Activated CD4-positive, alpha-beta T cell treated with anti-CD3 and anti-CD28 coated beads, Interleukin-2, amount 50 U/mL, for 1 hour (primary cell): Measurements from ENCODE around the gene ERCC5.

Experiments
- DNase-seq: peaks from one replicate; pipeline ENCODE4 v3.0.0-alpha.2; 2020

Gene ERCC5

GRCh38 chr13:102845630-102846260, at the start of gene ERCC5:
Gene ERCC5 (plus strand): TSS chr13:102846032. CDS start chr13:102846267, 235 bp downstream.
- DNase-seq: peak; percentile 96

GRCh38 chr13:102798581-102799425, 47.0 kb upstream of the ERCC5 start, which contains the start of the genes BIVM and POGLUT2:
Gene BIVM (plus strand): TSS chr13:102799119. CDS start chr13:102807268, 8,149 bp downstream.
Gene POGLUT2 (minus strand): TSS chr13:102798976. CDS start chr13:102798670, 306 bp downstream.
- DNase-seq: peak; percentile 66

GRCh38 chr13:102799426-102800144, 46.2 kb upstream of the ERCC5 start:
- DNase-seq: no peak

- peak; percentile 81 for DNase-seq
Measured at GRCh38 chr13:102800145-102801041, 45.4 kb upstream of the ERCC5 start.

- no peak for DNase-seq
Measured at GRCh38 chr13:102805680-102806079, 40.2 kb upstream of the ERCC5 start.

GRCh38 chr13:102807699-102808098, 38.1 kb upstream of the ERCC5 start:
- no peak for DNase-seq

- no peak for DNase-seq
Measured at GRCh38 chr13:102812611-102813287, 33.1 kb upstream of the ERCC5 start.

GRCh38 chr13:102814025-102814607, 31.7 kb upstream of the ERCC5 start:
- DNase-seq: no peak

GRCh38 chr13:102814793-102815192, 31.0 kb upstream of the ERCC5 start:
- no peak for DNase-seq

GRCh38 chr13:102815788-102816187, 30.0 kb upstream of the ERCC5 start:
- DNase-seq: no peak

- DNase-seq: no peak
Measured at GRCh38 chr13:102816708-102817107, 29.1 kb upstream of the ERCC5 start.

- DNase-seq: no peak
Measured at GRCh38 chr13:102817241-102817640, 28.6 kb upstream of the ERCC5 start.

GRCh38 chr13:102817907-102818306, 27.9 kb upstream of the ERCC5 start:
- DNase-seq: no peak

GRCh38 chr13:102825400-102825799, 20.4 kb upstream of the ERCC5 start:
- DNase-seq: no peak

- no peak for DNase-seq
Measured at GRCh38 chr13:102825921-102826706, 19.7 kb upstream of the ERCC5 start.

GRCh38 chr13:102830646-102831045, 15.2 kb upstream of the ERCC5 start:
- no peak for DNase-seq

GRCh38 chr13:102836471-102836870, 9.4 kb upstream of the ERCC5 start:
- DNase-seq: no peak

- DNase-seq: no peak
Measured at GRCh38 chr13:102838273-102838672, 7.6 kb upstream of the ERCC5 start.

GRCh38 chr13:102838982-102839381, 6.8 kb upstream of the ERCC5 start:
- DNase-seq: no peak

- DNase-seq: no peak
Measured at GRCh38 chr13:102839462-102839861, 6.4 kb upstream of the ERCC5 start.

GRCh38 chr13:102845289-102845629, 573 bp upstream of the ERCC5 start:
- DNase-seq: no peak
